ENCODE measurements around the gene TIMMDC1. TPM values are rescaled to one million over a fixed set of nuclear protein-coding genes. Genes with fewer than 3 reads are reported as not detected.
A peak's percentile ranks its signal among the peaks of the same experiment; 100 is the strongest.

The TIMMDC1 gene
- total RNA-seq, 4 donors from 2014 or later, result 25.7 to 50.8 (median 35.0) TPM

- in situ Hi-C loops (cut with MboI; ENCODE audit: low pct_ligation_motif_present in 1 of 4, low pct_unique_long_range_greater_than_20kb in 1 of 4, low sequenced_read_pairs in 3 of 4), result no loop called here
- intact Hi-C loops (cut with DNase I; ENCODE audit: low total_unique reads), result no loop called here
These were observed 59.5 kb downstream of the TIMMDC1 start for GRCh38 chr3:119557877-119558269.

DNA sequence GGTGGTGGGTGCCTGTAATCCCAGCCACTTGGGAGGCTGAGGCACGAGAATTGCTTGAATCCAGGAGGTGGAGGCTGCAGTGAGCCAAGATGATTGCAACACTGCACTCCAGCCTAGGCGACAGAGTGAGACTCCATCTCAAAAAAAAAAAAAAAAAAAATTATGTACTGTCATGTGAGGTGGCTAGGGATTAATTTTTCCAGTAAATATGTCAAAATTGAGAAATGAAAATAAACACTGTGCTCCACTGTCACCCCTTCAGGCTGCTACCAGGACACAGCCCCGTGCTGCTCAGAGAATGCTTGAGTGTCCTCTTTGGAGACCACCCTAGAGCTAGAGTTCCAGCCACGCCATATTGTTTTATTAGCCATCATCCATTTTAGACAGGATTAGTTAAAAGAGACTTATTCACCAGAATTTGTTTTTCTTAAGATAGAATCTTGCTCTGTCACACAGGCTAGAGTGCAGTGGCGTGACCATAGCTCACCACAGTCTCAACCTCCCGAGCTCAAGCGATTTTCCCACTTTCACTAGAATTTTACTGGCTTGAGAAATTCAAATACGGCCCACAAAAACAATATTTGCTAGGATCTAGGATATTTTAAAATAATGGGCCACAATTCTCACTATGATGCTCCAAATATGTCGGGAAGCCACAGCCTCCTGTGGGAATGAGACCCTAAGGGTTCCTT is 60.4 kb downstream of the TIMMDC1 start:
- TF ChIP-seq, protein P1, sequence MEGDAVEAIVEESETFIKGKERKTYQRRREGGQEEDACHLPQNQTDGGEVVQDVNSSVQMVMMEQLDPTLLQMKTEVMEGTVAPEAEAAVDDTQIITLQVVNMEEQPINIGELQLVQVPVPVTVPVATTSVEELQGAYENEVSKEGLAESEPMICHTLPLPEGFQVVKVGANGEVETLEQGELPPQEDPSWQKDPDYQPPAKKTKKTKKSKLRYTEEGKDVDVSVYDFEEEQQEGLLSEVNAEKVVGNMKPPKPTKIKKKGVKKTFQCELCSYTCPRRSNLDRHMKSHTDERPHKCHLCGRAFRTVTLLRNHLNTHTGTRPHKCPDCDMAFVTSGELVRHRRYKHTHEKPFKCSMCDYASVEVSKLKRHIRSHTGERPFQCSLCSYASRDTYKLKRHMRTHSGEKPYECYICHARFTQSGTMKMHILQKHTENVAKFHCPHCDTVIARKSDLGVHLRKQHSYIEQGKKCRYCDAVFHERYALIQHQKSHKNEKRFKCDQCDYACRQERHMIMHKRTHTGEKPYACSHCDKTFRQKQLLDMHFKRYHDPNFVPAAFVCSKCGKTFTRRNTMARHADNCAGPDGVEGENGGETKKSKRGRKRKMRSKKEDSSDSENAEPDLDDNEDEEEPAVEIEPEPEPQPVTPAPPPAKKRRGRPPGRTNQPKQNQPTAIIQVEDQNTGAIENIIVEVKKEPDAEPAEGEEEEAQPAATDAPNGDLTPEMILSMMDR (IDR thresholded peaks at IDR 0.05), result no peak
- no peak for TF ChIP-seq EP300 (IDR thresholded peaks at IDR 0.05; ENCODE audit: low read depth)
- no peak for TF ChIP-seq POLR2AphosphoS5 (IDR thresholded peaks at IDR 0.05)
- TF ChIP-seq POLR2A (IDR thresholded peaks at IDR 0.05), result no peak
- no peaks in the 10 kb centered on the region for H3K4me1 ChIP-seq
- DNase-seq, result no peak
- no peak overlapping the region for H3K4me3 ChIP-seq
- H3K9me3 ChIP-seq, result no peaks in the 10 kb centered on the region
- WGBS, 2 donors (ENCODE audit: low coverage in 1 of 2), result 81 to 89% methylated on average over 5 to 9 of the region's 9 CpGs
- no peak overlapping the region for H3K27ac ChIP-seq
- no peaks in the 10 kb centered on the region for H3K36me3 ChIP-seq
- in situ Hi-C loops (cut with MboI; ENCODE audit: low pct_ligation_motif_present in 1 of 4, low pct_unique_long_range_greater_than_20kb in 1 of 4, low sequenced_read_pairs in 3 of 4), result no loop called here
- no peaks in the 10 kb centered on the region for H3K27me3 ChIP-seq
- intact Hi-C loops (cut with DNase I; ENCODE audit: low total_unique reads), result no loop called here

More at GRCh38 chr3:119557877-119558269, 59.5 kb downstream of the TIMMDC1 start:
- no peak for TF ChIP-seq POLR2A (IDR thresholded peaks at IDR 0.05)
- TF ChIP-seq, protein P1 (IDR thresholded peaks at IDR 0.05), result no peak
- no peak for TF ChIP-seq EP300 (IDR thresholded peaks at IDR 0.05; ENCODE audit: low read depth)
- no peak for TF ChIP-seq POLR2AphosphoS5 (IDR thresholded peaks at IDR 0.05)
- H3K27me3 ChIP-seq, result no peaks in the 10 kb centered on the region
- 61 to 67% methylated on average over 2 to 3 of the region's 3 CpGs for WGBS, 2 donors (ENCODE audit: low coverage in 1 of 2)
- no peak overlapping the region for H3K27ac ChIP-seq
- H3K36me3 ChIP-seq, result no peaks in the 10 kb centered on the region
- H3K4me3 ChIP-seq, result no peak overlapping the region
- no peak for DNase-seq
- H3K9me3 ChIP-seq, result no peaks in the 10 kb centered on the region
- H3K4me1 ChIP-seq, result no peaks in the 10 kb centered on the region

GRCh38 chr3:119559441-119559963 is 61.2 kb downstream of the TIMMDC1 start, which contains the start of gene CD80:
CD80 (minus strand) TSS chr3:119559614; CDS start chr3:119557728, 1,886 bp downstream.
- intact Hi-C loops (cut with DNase I; ENCODE audit: low total_unique reads) (no loop called here), in situ Hi-C loops (cut with MboI; ENCODE audit: low pct_ligation_motif_present in 1 of 4, low pct_unique_long_range_greater_than_20kb in 1 of 4, low sequenced_read_pairs in 3 of 4) (no loop called here)
- no peak for TF ChIP-seq EP300 (IDR thresholded peaks at IDR 0.05; ENCODE audit: low read depth)
- TF ChIP-seq, protein P1 (IDR thresholded peaks at IDR 0.05), result peak in 4 of 5 experiments; percentile 16 to 33 (median 25)
- Histone ChIP-seq H3K27me3 (no peaks in the 10 kb centered on the region), H3K36me3 (no peaks in the 10 kb centered on the region), H3K9me3 (no peaks in the 10 kb centered on the region), H3K27ac (no peak within 1 kb of the TSS), H3K4me3 (no peak within 1 kb of the TSS), H3K4me1 (no peaks in the 10 kb centered on the region)
- WGBS, 2 donors (ENCODE audit: low coverage in 1 of 2), result 21% methylated on average over 7 of the region's 7 CpGs; no CpG with 5 or more reads in 1 of the 2 donors
- DNase-seq, result peak; percentile 77

- no peak overlapping the region for H3K4me3 ChIP-seq
- no peaks in the 10 kb centered on the region for H3K4me1 ChIP-seq
- TF ChIP-seq EP300 (IDR thresholded peaks at IDR 0.05; ENCODE audit: low read depth), result no peak
- TF ChIP-seq, protein P1 (IDR thresholded peaks at IDR 0.05), result no peak
- TF ChIP-seq POLR2AphosphoS5 (IDR thresholded peaks at IDR 0.05), result no peak
- no peak for TF ChIP-seq POLR2A (IDR thresholded peaks at IDR 0.05)
- 77 to 80% methylated on average over 1 to 5 of the region's 5 CpGs for WGBS, 2 donors (ENCODE audit: low coverage in 1 of 2)
- in situ Hi-C loops (cut with MboI; ENCODE audit: low pct_ligation_motif_present in 1 of 4, low pct_unique_long_range_greater_than_20kb in 1 of 4, low sequenced_read_pairs in 3 of 4), result no loop called here
- intact Hi-C loops (cut with DNase I; ENCODE audit: low total_unique reads), result no loop called here
- no peaks in the 10 kb centered on the region for H3K9me3 ChIP-seq
- DNase-seq, result no peak
- no peaks in the 10 kb centered on the region for H3K36me3 ChIP-seq
- no peak overlapping the region for H3K27ac ChIP-seq
- H3K27me3 ChIP-seq, result no peaks in the 10 kb centered on the region
These were observed 61.8 kb downstream of the TIMMDC1 start for GRCh38 chr3:119560160-119560559.

Data from transverse colon (tissue), 4 donors.